Kidney tubule cell (primary cell): ENCODE measurements around the gene RMI1.
A peak's percentile ranks its signal among the peaks of the same experiment; 100 is the strongest.
"Not testable (repeated sequence)": the region's sequence is repeated elsewhere in the genome, so short reads cannot be mapped to it uniquely, and the experiment has no call there.

Source experiments
- DNase-seq: peaks from one replicate; pipeline ENCODE4 v3.0.0-alpha.2; 2018; ENCODE audit warnings: low spot score

RMI1 gene

GRCh38 chr9:83980395-83981125 lies at the start of gene RMI1:
RMI1 (plus strand) TSS chr9:83980805; CDS start chr9:84000987, 20,182 bp downstream.
- peak; percentile 97 for DNase-seq

GRCh38 chr9:83930881-83931280 lies 49.7 kb upstream of the RMI1 start:
- DNase-seq: no peak

- no peak for DNase-seq
Measured at GRCh38 chr9:83932011-83932410, 48.6 kb upstream of the RMI1 start.

GRCh38 chr9:83932851-83933250 lies 47.8 kb upstream of the RMI1 start:
- DNase-seq: no peak

GRCh38 chr9:83933790-83934189 lies 46.8 kb upstream of the RMI1 start:
- no peak for DNase-seq

GRCh38 chr9:83934569-83935275 lies 45.9 kb upstream of the RMI1 start:
- peak; percentile 63 for DNase-seq

- DNase-seq: peak; percentile 67
Measured at GRCh38 chr9:83935276-83935935, 45.2 kb upstream of the RMI1 start.

- no peak for DNase-seq
Measured at GRCh38 chr9:83936523-83936922, 44.1 kb upstream of the RMI1 start.

GRCh38 chr9:83937861-83938455 lies 42.6 kb upstream of the RMI1 start:
- peak; percentile 81 for DNase-seq

GRCh38 chr9:83940590-83941303 lies 39.9 kb upstream of the RMI1 start:
- no peak for DNase-seq

- DNase-seq: not testable (repeated sequence)
Measured at GRCh38 chr9:83948096-83948495, 32.5 kb upstream of the RMI1 start.

- DNase-seq: no peak
Measured at GRCh38 chr9:83956086-83956435, 24.5 kb upstream of the RMI1 start.

- peak; percentile 81 for DNase-seq
Measured at GRCh38 chr9:83956436-83957247, 24.0 kb upstream of the RMI1 start.

GRCh38 chr9:83957248-83957513 lies 23.4 kb upstream of the RMI1 start:
- no peak for DNase-seq

- peak; percentile 96 for DNase-seq
Measured at GRCh38 chr9:83959061-83959460, 21.5 kb upstream of the RMI1 start.

GRCh38 chr9:83960991-83961390 lies 19.6 kb upstream of the RMI1 start:
- no peak for DNase-seq

GRCh38 chr9:83962165-83962564 lies 18.4 kb upstream of the RMI1 start:
- peak; percentile 72 for DNase-seq

- no peak for DNase-seq
Measured at GRCh38 chr9:83964973-83965349, 15.6 kb upstream of the RMI1 start.

- no peak for DNase-seq
Measured at GRCh38 chr9:83965350-83966208, 15.0 kb upstream of the RMI1 start.

GRCh38 chr9:83966209-83966582 lies 14.4 kb upstream of the RMI1 start:
- no peak for DNase-seq

- no peak for DNase-seq
Measured at GRCh38 chr9:83967073-83967472, 13.5 kb upstream of the RMI1 start.
